CMK (cell line): ENCODE data around the gene C11orf24.
"Not testable (repeated sequence)": the region's sequence is repeated elsewhere in the genome, so short reads cannot be mapped to it uniquely, and the experiment has no call there.

Source experiments
- DNase-seq: peaks from one replicate; pipeline ENCODE4 v3.0.0-alpha.2; 2010; ENCODE audit warnings: low read depth

C11orf24 gene

GRCh38 chr11:68251765-68252164 lies 20.0 kb downstream of the C11orf24 start:
- no peak for DNase-seq

GRCh38 chr11:68244912-68245311 lies 26.9 kb downstream of the C11orf24 start:
- DNase-seq, result peak; percentile 45

GRCh38 chr11:68243847-68244246 lies 27.9 kb downstream of the C11orf24 start:
- not testable (repeated sequence) for DNase-seq

- no peak for DNase-seq
Measured at GRCh38 chr11:68242616-68243015, 29.2 kb downstream of the C11orf24 start.

GRCh38 chr11:68231621-68232020 lies 40.2 kb downstream of the C11orf24 start:
- DNase-seq, result no peak

- DNase-seq, result no peak
Measured at GRCh38 chr11:68229601-68230000, 42.2 kb downstream of the C11orf24 start.

GRCh38 chr11:68226421-68226820 lies 45.4 kb downstream of the C11orf24 start:
- no peak for DNase-seq

GRCh38 chr11:68224606-68225005 lies 47.2 kb downstream of the C11orf24 start:
- DNase-seq, result no peak

- no peak for DNase-seq
Measured at GRCh38 chr11:68223275-68223674, 48.5 kb downstream of the C11orf24 start.

- DNase-seq, result no peak
Measured at GRCh38 chr11:68221406-68221805, 50.4 kb downstream of the C11orf24 start.

- DNase-seq, result no peak
Measured at GRCh38 chr11:68216171-68216938, 55.4 kb downstream of the C11orf24 start.

GRCh38 chr11:68215524-68216170 lies 56.1 kb downstream of the C11orf24 start:
- DNase-seq, result no peak

- no peak for DNase-seq
Measured at GRCh38 chr11:68215087-68215445, 56.7 kb downstream of the C11orf24 start.

GRCh38 chr11:68214173-68215086 lies 57.3 kb downstream of the C11orf24 start:
- peak; percentile 36 for DNase-seq

GRCh38 chr11:68213555-68214172 lies 58.1 kb downstream of the C11orf24 start:
- peak; percentile 90 for DNase-seq

GRCh38 chr11:68213135-68213515 lies 58.6 kb downstream of the C11orf24 start, which contains the start of gene KMT5B:
TSS of gene KMT5B (minus strand) at chr11:68213296. CDS start at chr11:68190076, 23,220 bp downstream.
- peak; percentile 40 for DNase-seq

GRCh38 chr11:68212421-68213134 lies 59.2 kb downstream of the C11orf24 start:
- peak; percentile 35 for DNase-seq

GRCh38 chr11:68211546-68211945 lies 60.2 kb downstream of the C11orf24 start:
- DNase-seq, result no peak
